Hematopoietic multipotent progenitor cell treated with erythropoietin and hydrocortisone succinate and interleukin-3 and kit ligand, for 8 days (in vitro differentiated cells): ENCODE data around the gene TRMT13.
"Not testable (repeated sequence)": the region's sequence is repeated elsewhere in the genome, so short reads cannot be mapped to it uniquely, and the experiment has no call there.

Experiments
- DNase-seq: peaks from one replicate; pipeline ENCODE4 v3.0.0-alpha.2; 2015

TRMT13 gene

GRCh38 chr1:100164216-100164615 is 31.3 kb downstream of the TRMT13 start:
- no peak for DNase-seq

GRCh38 chr1:100164702-100165101 is 31.7 kb downstream of the TRMT13 start:
- no peak for DNase-seq

GRCh38 chr1:100168051-100168450 is 35.1 kb downstream of the TRMT13 start:
- DNase-seq: no peak

- no peak for DNase-seq
These were observed 44.5 kb downstream of the TRMT13 start for GRCh38 chr1:100177295-100178041.

GRCh38 chr1:100178091-100178490 is 45.1 kb downstream of the TRMT13 start, which contains the start of gene LRRC39:
LRRC39 (minus strand) TSS chr1:100178256; CDS start chr1:100168516, 9,740 bp downstream.
- DNase-seq: no peak

- DNase-seq: no peak
These were observed 50.4 kb downstream of the TRMT13 start for GRCh38 chr1:100183370-100183769.

- peak; percentile 57 for DNase-seq
These were observed 51.6 kb downstream of the TRMT13 start for GRCh38 chr1:100184536-100184935.

GRCh38 chr1:100187912-100188311 is 54.9 kb downstream of the TRMT13 start:
- peak; percentile 17 for DNase-seq

- no peak for DNase-seq
These were observed 55.7 kb downstream of the TRMT13 start for GRCh38 chr1:100188617-100189016.

GRCh38 chr1:100198596-100198995 is 65.6 kb downstream of the TRMT13 start:
- DNase-seq: no peak

- not testable (repeated sequence) for DNase-seq
These were observed 67.1 kb downstream of the TRMT13 start for GRCh38 chr1:100200060-100200459.
